Panc1 (cell line): ENCODE data around the gene CCDC90B. TPM values are rescaled to one million over a fixed set of nuclear protein-coding genes. Genes with fewer than 3 reads are reported as not detected.

Experiments
- ATAC-seq: fragments of 200-7000 bp; cut with Tn5 transposase; 2 replicates; pipeline ENCODE4 v1.9.1; 2020; ENCODE audit warnings: mild to moderate bottlenecking, moderate library complexity
- BruUV-seq: library from RNA; stranded (reverse); fragments of 400-500 nt; replicated peaks from 2 replicates; lab custom pipeline; 2021; lab: Mats Ljungman, UMichigan
- CTCF ChIA-PET: fragments of 300-600 bp; sonication (Branson Sonifier 250); formaldehyde crosslinking; loops from one replicate; lab custom pipeline; 2022; ENCODE audit warnings: antibody characterized with exemption; lab: Charles Lee
- POLR2A ChIA-PET: fragments of 300-600 bp; sonication (Branson Sonifier 250); formaldehyde crosslinking; loops from one replicate; lab custom pipeline; 2022; ENCODE audit warnings: antibody characterized with exemption; lab: Charles Lee
- DNase-seq: peaks from one replicate; pipeline ENCODE4 v3.0.0-alpha.2; 2010; ENCODE audit warnings: low read depth, low spot score
- H3K27ac ChIP-seq: 2 replicates; pipeline ENCODE4 v1.5.1; 2011; ENCODE audit warnings: mild to moderate bottlenecking, low read length, inconsistent platforms
- H3K27me3 ChIP-seq: fragments of 200-500 bp; sonication (Bioruptor generic); 2 replicates; pipeline ENCODE4 v1.6.0; 2014; ENCODE audit warnings: low read length, inconsistent platforms; ENCODE audit not compliant: control insufficient read depth, insufficient read depth
- H3K36me3 ChIP-seq: fragments of 200-500 bp; sonication (Bioruptor generic); 2 replicates; pipeline ENCODE4 v1.5.1; 2014; ENCODE audit warnings: inconsistent platforms, mild to moderate bottlenecking, low read length, moderate library complexity; ENCODE audit not compliant: control insufficient read depth, insufficient read depth
- H3K4me1 ChIP-seq: 2 replicates; pipeline ENCODE4 v1.5.1; 2011; ENCODE audit warnings: inconsistent platforms, mild to moderate bottlenecking, low read length, moderate library complexity; ENCODE audit not compliant: control insufficient read depth, insufficient read depth
- H3K4me3 ChIP-seq, 2 experiments: 2 replicates each; pipeline ENCODE4 v1.5.1; 2011 to 2012; ENCODE audit warnings: low read depth in 2 of 2, low read length in 2 of 2, mild to moderate bottlenecking in 2 of 2, inconsistent platforms in 1 of 2, moderate library complexity in 1 of 2
- H3K9me3 ChIP-seq: fragments of 200-500 bp; sonication (Bioruptor generic); 2 replicates; pipeline ENCODE4 v1.5.1; 2014; ENCODE audit warnings: low read depth, mild to moderate bottlenecking, inconsistent platforms, low read length, moderate library complexity; ENCODE audit not compliant: control insufficient read depth, insufficient read depth
- CTCF ChIP-seq: fragments of 450-650 bp; IDR thresholded peaks from 2 replicates; pipeline ENCODE4 v1.5.1; 2017; ENCODE audit warnings: mild to moderate bottlenecking
- POLR2AphosphoS5 ChIP-seq: IDR thresholded peaks from 2 replicates; pipeline ENCODE4 v1.6.1; 2012; ENCODE audit warnings: mild to moderate bottlenecking, low read depth, low read length, moderate library complexity
- REST ChIP-seq, 2 experiments: IDR thresholded peaks; 2 replicates each; pipeline ENCODE4 v1.6.1; 2011 to 2012; ENCODE audit warnings: low read depth in 2 of 2, control low read depth in 1 of 2, low read length in 1 of 2, mild to moderate bottlenecking in 1 of 2, moderate library complexity in 1 of 2; ENCODE audit not compliant: insufficient read depth in 1 of 2
- SIN3A ChIP-seq: IDR thresholded peaks from 2 replicates; pipeline ENCODE4 v1.6.1; 2012; ENCODE audit warnings: low read depth, mild to moderate bottlenecking, low read length, moderate library complexity, borderline replicate concordance; ENCODE audit not compliant: insufficient read depth
- TCF7L2 ChIP-seq: IDR thresholded peaks from 2 replicates; pipeline ENCODE4 v1.6.1; 2011; ENCODE audit warnings: mild to moderate bottlenecking, low read depth, low read length, inconsistent platforms
- in situ Hi-C: cut with HindIII; loops from 2 replicates; pipeline ENCODE4 v1.10.0; 2016; ENCODE audit warnings: low sequenced_read_pairs, low pct_unique_long_range_greater_than_20kb
- intact Hi-C: fragments of 100-400 bp; cut with micrococcal nuclease; formaldehyde crosslinking; loops from one replicate; pipeline ENCODE4 v1.10.0; 2022; ENCODE audit not compliant: unreplicated experiment
- total RNA-seq: library from RNA; stranded (reverse); gene quantifications from one replicate; pipeline ENCODE4 v1.2.1, GENCODE V29; 2021; ENCODE audit not compliant: unreplicated experiment

The CCDC90B gene
- total RNA-seq, 1 experiment from 2014 or later, result 41.9 TPM

- H3K27ac ChIP-seq, result peak overlapping the region; percentile 95
- CTCF ChIA-PET, result no interaction called here
Measured at GRCh38 chr11:83284501-83285150, 1.5 kb downstream of the CCDC90B start.

More at GRCh38 chr11:83284501-83285150, 1.5 kb downstream of the CCDC90B start:
- DNase-seq, result no peak
- ATAC-seq, result no peak
- H3K4me1 ChIP-seq, result peaks cover 12% of the 10 kb centered on the region
- H3K27me3 ChIP-seq, result no peaks in the 10 kb centered on the region
- no peak for TF ChIP-seq REST (IDR thresholded peaks at IDR 0.05; ENCODE audit: insufficient read depth in 1 of 2, low read depth in 2 of 2, low read length in 1 of 2)
- no peak for TF ChIP-seq POLR2AphosphoS5
- no peak for TF ChIP-seq TCF7L2
- TF ChIP-seq SIN3A, result no peak
- no peak for TF ChIP-seq CTCF
- intact Hi-C loops (loop anchor here (10.0 kb wide), 1 partner anchor 380 kb away; the partner anchor contains the start of genes DDIAS and PRCP), in situ Hi-C loops (no loop called here)
- peaks cover 3% of the 10 kb centered on the region; the same call in 1 of the 2 replicates for H3K36me3 ChIP-seq
- TSS peak; percentile 58 for BruUV-seq
- POLR2A ChIA-PET, result interaction anchor here (0.6 kb wide), 1 partner anchor 359 kb away, joined by 5 read pairs; no protein-coding TSS in a partner anchor
- H3K4me3 ChIP-seq, result peak overlapping the region; percentile 79 to 99
- no peaks in the 10 kb centered on the region for H3K9me3 ChIP-seq
